Choroid plexus epithelial cell (primary cell): ENCODE data around the gene FBXO36.
A peak's percentile ranks its signal among the peaks of the same experiment; 100 is the strongest.

Experiments used
- DNase-seq: peaks from one replicate; pipeline ENCODE4 v3.0.0-alpha.2; 2010; ENCODE audit warnings: low read depth
- H3K4me3 ChIP-seq: 2 replicates; pipeline ENCODE4 v1.5.1; 2011; ENCODE audit warnings: low read depth, mild to moderate bottlenecking, control low read depth, low read length, moderate library complexity
- TF ChIP-seq, protein P1 (sequence below): conservative IDR thresholded peaks from 2 replicates; pipeline ENCODE4 v1.5.1; 2011; ENCODE audit warnings: low read depth, mild to moderate bottlenecking, control low read depth, inconsistent platforms, low read length, moderate library complexity

FBXO36 gene, protein sequence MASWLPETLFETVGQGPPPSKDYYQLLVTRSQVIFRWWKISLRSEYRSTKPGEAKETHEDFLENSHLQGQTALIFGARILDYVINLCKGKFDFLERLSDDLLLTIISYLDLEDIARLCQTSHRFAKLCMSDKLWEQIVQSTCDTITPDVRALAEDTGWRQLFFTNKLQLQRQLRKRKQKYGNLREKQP

DNA sequence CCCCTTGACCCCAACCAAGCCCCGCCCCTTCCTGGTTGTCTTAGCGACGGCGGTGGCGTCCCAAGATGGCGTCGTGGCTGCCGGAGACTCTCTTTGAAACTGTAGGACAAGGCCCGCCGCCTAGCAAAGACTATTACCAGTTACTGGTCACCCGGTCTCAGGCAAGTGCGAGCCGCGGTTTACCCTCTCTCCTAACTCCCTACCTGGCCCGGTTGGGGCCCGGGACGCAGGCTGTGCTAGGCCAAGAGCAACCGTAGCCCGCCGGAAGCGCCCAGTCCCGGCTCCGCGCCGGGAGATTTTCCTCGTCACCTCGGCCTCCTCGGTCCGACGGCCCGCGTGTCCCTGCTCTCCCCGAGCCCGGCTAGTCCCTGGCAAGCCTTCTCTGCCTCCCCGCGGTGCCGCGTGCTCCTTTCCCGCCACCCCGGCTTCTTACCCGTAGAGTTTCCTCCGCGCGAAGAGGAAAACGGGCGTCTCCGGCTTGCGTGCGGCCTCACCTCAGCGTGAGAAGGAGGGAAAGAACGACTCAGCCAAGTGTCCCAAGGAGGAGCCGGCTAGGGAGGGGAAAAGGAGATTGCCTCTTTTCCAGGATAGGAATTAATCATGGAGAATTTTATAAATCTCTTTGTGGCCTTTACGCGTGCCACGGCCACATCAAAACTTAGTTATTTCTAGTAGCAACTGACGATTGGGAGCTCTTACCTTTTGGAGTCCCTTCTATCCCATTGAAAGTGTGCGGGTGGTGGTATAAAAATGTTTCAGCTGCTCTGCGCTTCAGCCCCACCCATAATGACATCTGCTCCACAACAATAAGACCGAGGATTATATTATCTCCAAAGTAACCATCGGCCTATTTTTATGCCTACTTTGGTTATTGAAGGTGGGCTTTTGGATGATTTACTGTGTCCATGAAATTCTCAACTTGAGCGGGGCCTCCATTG lies at the start of gene FBXO36:
Gene FBXO36 (plus strand): TSS at position 55 of the 938 bp plus-strand sequence. CDS start 11 bp downstream, at position 66.
- peak; percentile 52 for DNase-seq
- TF ChIP-seq, protein P1, sequence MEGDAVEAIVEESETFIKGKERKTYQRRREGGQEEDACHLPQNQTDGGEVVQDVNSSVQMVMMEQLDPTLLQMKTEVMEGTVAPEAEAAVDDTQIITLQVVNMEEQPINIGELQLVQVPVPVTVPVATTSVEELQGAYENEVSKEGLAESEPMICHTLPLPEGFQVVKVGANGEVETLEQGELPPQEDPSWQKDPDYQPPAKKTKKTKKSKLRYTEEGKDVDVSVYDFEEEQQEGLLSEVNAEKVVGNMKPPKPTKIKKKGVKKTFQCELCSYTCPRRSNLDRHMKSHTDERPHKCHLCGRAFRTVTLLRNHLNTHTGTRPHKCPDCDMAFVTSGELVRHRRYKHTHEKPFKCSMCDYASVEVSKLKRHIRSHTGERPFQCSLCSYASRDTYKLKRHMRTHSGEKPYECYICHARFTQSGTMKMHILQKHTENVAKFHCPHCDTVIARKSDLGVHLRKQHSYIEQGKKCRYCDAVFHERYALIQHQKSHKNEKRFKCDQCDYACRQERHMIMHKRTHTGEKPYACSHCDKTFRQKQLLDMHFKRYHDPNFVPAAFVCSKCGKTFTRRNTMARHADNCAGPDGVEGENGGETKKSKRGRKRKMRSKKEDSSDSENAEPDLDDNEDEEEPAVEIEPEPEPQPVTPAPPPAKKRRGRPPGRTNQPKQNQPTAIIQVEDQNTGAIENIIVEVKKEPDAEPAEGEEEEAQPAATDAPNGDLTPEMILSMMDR = no peak

DNA sequence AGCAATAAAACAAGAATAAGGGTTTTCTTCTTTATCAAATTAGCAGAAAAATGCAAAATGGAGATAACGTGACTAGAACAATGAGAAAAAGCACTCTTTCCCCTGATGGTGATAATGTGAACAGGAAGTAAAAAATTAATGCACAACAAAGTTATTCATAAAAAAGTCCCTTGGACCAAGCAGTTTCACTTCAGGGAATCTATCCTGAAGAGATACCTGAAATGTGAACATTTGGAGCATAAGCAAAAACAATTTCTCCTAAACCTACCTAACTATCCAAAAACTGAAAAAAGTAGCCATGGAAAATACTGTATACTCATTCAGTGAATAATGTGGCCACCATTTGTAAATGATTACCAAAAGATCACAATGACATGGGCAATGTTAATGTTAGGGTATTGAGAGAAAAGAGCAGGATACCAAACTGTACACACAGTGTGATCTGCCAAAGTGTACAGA lies 49.2 kb upstream of the FBXO36 start:
- DNase-seq = no peak
- no peak overlapping the region for H3K4me3 ChIP-seq
- TF ChIP-seq, protein P1 = no peak

More for the DNA sequence above, at the start of gene FBXO36:
- H3K4me3 ChIP-seq = peak within 1 kb of the TSS; percentile 96

DNA sequence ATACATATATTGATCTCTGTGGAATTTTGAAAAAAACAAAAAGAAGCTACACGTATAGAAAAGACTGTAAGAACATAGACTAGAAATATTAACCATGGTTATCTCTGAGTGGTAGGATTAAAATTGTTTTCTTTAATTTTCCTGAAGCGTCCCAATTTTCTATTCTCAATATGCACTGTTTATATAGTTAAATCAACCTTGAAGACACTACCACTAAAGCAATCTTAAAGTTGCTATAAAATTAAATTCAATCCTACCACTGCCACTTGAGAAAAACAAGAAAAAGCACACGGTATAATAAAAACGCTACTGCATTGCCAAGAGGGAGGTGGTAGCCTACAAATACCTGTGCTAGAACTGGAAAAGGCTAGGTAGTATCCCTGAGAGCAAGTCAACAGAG lies 47.7 kb upstream of the FBXO36 start:
- TF ChIP-seq, protein P1 = no peak
- no peak for DNase-seq
- no peak overlapping the region for H3K4me3 ChIP-seq

DNA sequence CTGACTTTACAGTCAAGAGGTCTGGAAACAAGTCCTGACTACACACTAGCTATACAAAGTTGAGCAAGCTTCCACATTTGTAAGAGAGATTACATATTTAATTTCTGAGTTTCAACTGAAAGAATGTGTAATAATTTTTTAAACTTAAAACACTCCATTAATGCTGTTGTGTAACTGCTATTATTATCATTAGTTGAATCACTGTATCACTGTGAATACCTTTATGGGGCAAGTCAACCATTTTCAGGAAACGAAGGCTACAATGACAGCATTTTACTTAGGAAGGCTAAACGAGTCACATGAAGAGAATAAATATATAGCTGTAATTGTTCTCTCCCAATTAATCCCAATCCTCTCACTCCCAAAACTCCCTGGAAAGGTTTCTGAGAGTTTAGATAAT lies 46.8 kb upstream of the FBXO36 start:
- TF ChIP-seq, protein P1 = no peak
- H3K4me3 ChIP-seq = no peak overlapping the region
- no peak for DNase-seq

DNA sequence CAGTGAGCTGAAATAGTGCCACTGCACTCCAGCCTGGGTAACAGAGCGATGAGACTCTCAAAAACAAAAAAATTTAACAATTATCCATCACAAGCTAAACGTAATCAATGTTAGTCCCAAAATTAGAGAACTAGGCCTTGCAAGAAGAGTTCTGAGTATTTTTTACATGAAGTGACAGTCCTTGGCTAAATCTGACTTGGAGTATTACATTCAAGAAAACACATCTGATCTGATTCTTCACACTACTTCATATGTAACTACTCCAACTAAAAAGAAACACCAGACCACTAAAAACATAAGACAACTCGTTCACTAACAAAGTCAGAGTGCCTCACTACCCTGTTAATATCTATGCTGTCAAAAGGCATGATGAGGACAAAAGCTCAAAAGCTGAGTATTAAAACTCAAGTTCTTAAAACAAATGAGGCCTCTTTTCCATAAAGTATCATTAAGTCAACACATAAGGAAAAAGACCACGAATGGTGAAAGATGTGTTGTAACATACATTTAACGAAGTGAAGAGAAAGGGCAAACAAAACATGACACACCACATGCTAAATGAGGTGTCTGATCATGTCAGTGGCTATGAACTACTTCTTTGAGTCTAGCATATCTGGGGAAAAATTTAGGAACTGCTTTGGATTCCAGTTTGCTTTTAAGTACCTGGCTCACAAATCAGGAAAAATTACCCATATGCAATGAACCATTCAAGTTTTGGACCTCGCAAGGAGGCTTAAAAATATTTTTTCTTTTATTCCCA lies 42.9 kb upstream of the FBXO36 start:
- H3K4me3 ChIP-seq = no peak overlapping the region
- TF ChIP-seq, protein P1 = no peak
- DNase-seq = no peak

DNA sequence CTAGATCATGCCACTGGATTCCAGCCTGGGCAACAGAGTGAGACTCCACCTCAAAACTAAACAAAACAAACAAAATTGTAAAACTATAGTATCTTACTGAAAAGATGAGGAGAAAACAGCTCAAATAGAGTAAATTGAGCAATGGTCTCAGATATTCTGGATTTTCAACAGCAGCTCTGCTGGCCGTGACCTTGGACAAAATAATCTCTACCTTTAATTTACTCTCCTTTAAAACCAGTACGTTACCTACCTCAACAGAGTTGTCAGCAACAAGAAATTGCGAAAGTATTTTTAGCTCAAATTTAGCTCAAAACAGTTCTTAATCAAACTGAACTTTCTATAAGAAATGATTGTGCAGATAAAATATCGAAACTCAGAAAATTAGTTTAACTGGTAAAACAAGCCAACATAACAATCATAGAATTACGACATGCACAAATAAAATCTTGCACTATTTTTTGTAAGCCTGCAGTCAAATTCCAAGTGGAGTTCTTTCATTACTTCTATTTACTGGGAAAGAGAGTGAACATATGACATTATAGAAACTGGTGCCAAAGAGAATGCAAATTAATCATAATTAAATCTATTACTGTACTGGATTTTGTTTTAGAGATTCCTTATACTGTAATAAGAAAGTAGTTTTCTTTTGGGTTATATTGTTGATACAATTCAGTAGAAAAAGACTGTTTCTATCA lies 41.3 kb upstream of the FBXO36 start:
- TF ChIP-seq, protein P1 = no peak
- H3K4me3 ChIP-seq = no peak overlapping the region
- DNase-seq = no peak
